K562 (cell line): Measurements from ENCODE around the gene RPRD1B. TPM values are rescaled to one million over a fixed set of nuclear protein-coding genes. Genes with fewer than 3 reads are reported as not detected.

ENCODE experiments used
- BMI1 ChIP-seq: fragments of 150-350 bp; IDR thresholded peaks from 2 replicates; pipeline ENCODE4 v1.6.1; 2014; ENCODE audit warnings: low read length
- CTBP1 ChIP-seq: fragments of 450-650 bp; IDR thresholded peaks from 2 replicates; pipeline ENCODE4 v1.6.1; 2016; ENCODE audit warnings: borderline replicate concordance
- JUND ChIP-seq, 2 experiments: IDR thresholded peaks; 2 replicates in 1 of 2; 3 replicates in 1 of 2; pipeline ENCODE4 v1.6.1; 2011; ENCODE audit warnings: borderline replicate concordance in 2 of 2, low read depth in 2 of 2, low read length in 2 of 2, improper control_type of control experiment in 1 of 2, missing biosample characterization in 1 of 2, missing genetic modification characterization in 1 of 2, missing genetic modification reagents in 1 of 2
- KLF16 ChIP-seq: IDR thresholded peaks from 2 replicates; pipeline ENCODE4 v1.6.1; 2016; ENCODE audit warnings: antibody characterized with exemption
- MAZ ChIP-seq, 2 experiments: fragments of 450-650 bp in 1 of 2; sonication (generic) in 1 of 2; formaldehyde crosslinking; IDR thresholded peaks in 1 of 2; conservative IDR thresholded peaks in 1 of 2; 2 replicates each; pipeline versions ENCODE4 v1.4.0 to v1.5.0; 2020; ENCODE audit warnings: mild to moderate bottlenecking in 1 of 2, missing genetic modification reagents in 1 of 2
- SRF ChIP-seq, 2 experiments: fragments of 250-450, 450-650 bp in 1 of 2; sonication (Bioruptor Pico) in 1 of 2; sonication (generic) in 1 of 2; formaldehyde crosslinking; IDR thresholded peaks; 2 replicates each; pipeline versions ENCODE4 v1.5.0 to v1.5.1; 2020 to 2022; ENCODE audit warnings: mild to moderate bottlenecking in 1 of 2, missing genetic modification reagents in 1 of 2
- ZNF584 ChIP-seq: fragments of 200-800 bp; sonication (Bioruptor generic); IDR thresholded peaks from 2 replicates; pipeline ENCODE4 v1.6.1; 2016; ENCODE audit warnings: low read depth, mild to moderate bottlenecking, missing genetic modification characterization, missing compliant biosample characterization
- polyA plus RNA-seq, 8 experiments: library from polyadenylated mRNA; depleted of rRNA in 4 of 8; stranded (reverse) in 5 of 8; unstranded in 3 of 8; fragments of >200 nt; fragmentation: Nextera tagmentation in 2 of 8; fragmentation: Illumina TruSeq in 1 of 8; extraction: Ambion mirVana in 2 of 8; extraction: Trizol in 1 of 8; gene quantifications; 2 replicates each; pipeline versions ENCODE4 v1.2.1 to v1.2.3, GENCODE V29; 2011 to 2014; ENCODE audit warnings: inconsistent platforms in 1 of 8, missing spikeins in 1 of 8
- total RNA-seq, 7 experiments: library from RNA; depleted of rRNA in 6 of 7; stranded (reverse); fragments of >200 nt in 6 of 7; fragmentation: Illumina TruSeq in 2 of 7; extraction: Trizol in 2 of 7; gene quantifications; 2 replicates each; pipeline versions ENCODE4 v1.2.1 to v1.2.3, GENCODE V29; 2011 to 2021; ENCODE audit warnings: low replicate concordance in 1 of 7
- TF ChIP-seq, protein P1 (sequence below), 3 experiments: IDR thresholded peaks in 2 of 3; conservative IDR thresholded peaks in 1 of 3; 2 replicates each; pipeline ENCODE4 v1.5.1; 2011 to 2012; ENCODE audit warnings: low read length in 3 of 3, mild to moderate bottlenecking in 3 of 3, control low read depth in 2 of 3, improper control_type of control experiment in 1 of 3, inconsistent platforms in 1 of 3, low read depth in 1 of 3, mixed read lengths in 1 of 3, moderate library complexity in 1 of 3; ENCODE audit not compliant: insufficient read depth in 2 of 3
- TF ChIP-seq, protein P2 (sequence below): IDR thresholded peaks from 2 replicates; pipeline ENCODE4 v1.6.1; 2016; ENCODE audit warnings: missing genetic modification characterization, missing compliant biosample characterization
- TF ChIP-seq, protein P3 (sequence below): fragments of 450-650 bp; conservative IDR thresholded peaks from 2 replicates; pipeline ENCODE4 v1.6.1; 2016; ENCODE audit warnings: missing genetic modification characterization, low read depth, mild to moderate bottlenecking, control low read depth, missing compliant biosample characterization
- TF ChIP-seq, protein P4 (sequence below): fragments of 450-650 bp; formaldehyde crosslinking; IDR thresholded peaks from 2 replicates; pipeline ENCODE4 v1.4.0; 2020; ENCODE audit warnings: mild to moderate bottlenecking, moderate library complexity

RPRD1B gene
- total and polyA plus RNA-seq, 9 of the 15 experiments (the other 6 are each of a cell fraction or from before 2014, with no cell fraction given): 5.5 to 43.0 (median 24.4) TPM

DNA sequence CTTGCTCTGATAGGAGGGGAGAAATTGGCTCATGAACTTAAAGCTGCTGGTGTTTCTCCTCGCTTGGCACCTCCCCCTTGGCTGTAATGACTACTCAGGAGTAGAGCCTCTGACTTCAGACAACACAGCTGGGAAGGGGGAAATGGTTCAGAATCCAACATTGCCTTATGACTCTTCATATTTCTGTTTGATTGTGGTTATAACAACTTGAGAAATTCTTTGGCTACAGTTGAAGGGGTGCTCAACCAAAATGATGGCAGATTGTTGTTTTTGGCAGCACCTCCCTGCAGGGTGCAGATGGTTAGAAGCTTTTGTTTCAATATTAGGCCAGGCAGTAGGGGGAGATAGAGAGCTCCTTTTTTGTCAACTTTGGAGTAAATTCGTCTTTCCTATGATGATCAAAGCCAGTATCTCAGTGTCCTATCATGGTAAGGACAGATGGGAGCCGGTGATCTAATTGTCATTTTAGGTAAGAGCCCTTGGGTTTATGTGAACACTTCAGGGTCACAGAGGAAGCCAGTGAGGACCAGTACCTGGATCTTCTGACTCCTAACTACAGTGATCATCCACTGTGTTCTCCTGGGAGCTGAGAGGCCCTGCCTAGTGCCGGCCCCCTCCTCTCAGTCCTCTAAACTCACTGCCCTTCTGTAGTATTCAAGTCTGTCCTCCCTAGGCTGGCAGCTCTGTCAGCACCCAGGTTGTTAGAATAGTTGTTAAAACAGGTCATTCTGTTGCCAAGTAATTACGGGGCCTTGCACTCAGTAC lies 39.9 kb downstream of the RPRD1B start (continued):
- TF ChIP-seq, protein P1, sequence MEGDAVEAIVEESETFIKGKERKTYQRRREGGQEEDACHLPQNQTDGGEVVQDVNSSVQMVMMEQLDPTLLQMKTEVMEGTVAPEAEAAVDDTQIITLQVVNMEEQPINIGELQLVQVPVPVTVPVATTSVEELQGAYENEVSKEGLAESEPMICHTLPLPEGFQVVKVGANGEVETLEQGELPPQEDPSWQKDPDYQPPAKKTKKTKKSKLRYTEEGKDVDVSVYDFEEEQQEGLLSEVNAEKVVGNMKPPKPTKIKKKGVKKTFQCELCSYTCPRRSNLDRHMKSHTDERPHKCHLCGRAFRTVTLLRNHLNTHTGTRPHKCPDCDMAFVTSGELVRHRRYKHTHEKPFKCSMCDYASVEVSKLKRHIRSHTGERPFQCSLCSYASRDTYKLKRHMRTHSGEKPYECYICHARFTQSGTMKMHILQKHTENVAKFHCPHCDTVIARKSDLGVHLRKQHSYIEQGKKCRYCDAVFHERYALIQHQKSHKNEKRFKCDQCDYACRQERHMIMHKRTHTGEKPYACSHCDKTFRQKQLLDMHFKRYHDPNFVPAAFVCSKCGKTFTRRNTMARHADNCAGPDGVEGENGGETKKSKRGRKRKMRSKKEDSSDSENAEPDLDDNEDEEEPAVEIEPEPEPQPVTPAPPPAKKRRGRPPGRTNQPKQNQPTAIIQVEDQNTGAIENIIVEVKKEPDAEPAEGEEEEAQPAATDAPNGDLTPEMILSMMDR (IDR thresholded peaks at IDR 0.05 in 2 of 3, conservative IDR thresholded peaks at IDR 0.05 in 1 of 3; ENCODE audit: insufficient read depth in 2 of 3, low read depth in 1 of 3, low read length in 3 of 3): peak; percentile 77 to 83 (median 83)
- TF ChIP-seq, protein P2, sequence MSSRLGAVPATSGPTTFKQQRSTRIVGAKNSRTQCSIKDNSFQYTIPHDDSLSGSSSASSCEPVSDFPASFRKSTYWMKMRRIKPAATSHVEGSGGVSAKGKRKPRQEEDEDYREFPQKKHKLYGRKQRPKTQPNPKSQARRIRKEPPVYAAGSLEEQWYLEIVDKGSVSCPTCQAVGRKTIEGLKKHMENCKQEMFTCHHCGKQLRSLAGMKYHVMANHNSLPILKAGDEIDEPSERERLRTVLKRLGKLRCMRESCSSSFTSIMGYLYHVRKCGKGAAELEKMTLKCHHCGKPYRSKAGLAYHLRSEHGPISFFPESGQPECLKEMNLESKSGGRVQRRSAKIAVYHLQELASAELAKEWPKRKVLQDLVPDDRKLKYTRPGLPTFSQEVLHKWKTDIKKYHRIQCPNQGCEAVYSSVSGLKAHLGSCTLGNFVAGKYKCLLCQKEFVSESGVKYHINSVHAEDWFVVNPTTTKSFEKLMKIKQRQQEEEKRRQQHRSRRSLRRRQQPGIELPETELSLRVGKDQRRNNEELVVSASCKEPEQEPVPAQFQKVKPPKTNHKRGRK (tag): no peak
- TF ChIP-seq BMI1 (no peak), KLF16 (no peak; the same call in 1 of the 2 replicates), JUND (IDR thresholded peaks at IDR 0.05; ENCODE audit: borderline replicate concordance, low read depth, low read length) (no peak), JUND (tag; IDR thresholded peaks at IDR 0.05; ENCODE audit: borderline replicate concordance, low read depth, low read length) (0 out of 3 replicates have a peak, but pooled peaks have one; percentile 17), CTBP1 (peak; percentile 39; the same call in 1 of the 2 replicates), ZNF584 (CRISPR knock-in tag) (no peak), SRF (CRISPR knock-in tag; IDR thresholded peaks at IDR 0.05) (peak in 1 of 2 experiments; percentile 28; a peak in 1 of 4 replicates), MAZ (CRISPR knock-in tag; conservative IDR thresholded peaks at IDR 0.05 in 1 of 2, IDR thresholded peaks at IDR 0.05 in 1 of 2) (peak in 1 of 2 experiments; percentile 44; a peak in 1 of 4 replicates)
- TF ChIP-seq, protein P3, sequence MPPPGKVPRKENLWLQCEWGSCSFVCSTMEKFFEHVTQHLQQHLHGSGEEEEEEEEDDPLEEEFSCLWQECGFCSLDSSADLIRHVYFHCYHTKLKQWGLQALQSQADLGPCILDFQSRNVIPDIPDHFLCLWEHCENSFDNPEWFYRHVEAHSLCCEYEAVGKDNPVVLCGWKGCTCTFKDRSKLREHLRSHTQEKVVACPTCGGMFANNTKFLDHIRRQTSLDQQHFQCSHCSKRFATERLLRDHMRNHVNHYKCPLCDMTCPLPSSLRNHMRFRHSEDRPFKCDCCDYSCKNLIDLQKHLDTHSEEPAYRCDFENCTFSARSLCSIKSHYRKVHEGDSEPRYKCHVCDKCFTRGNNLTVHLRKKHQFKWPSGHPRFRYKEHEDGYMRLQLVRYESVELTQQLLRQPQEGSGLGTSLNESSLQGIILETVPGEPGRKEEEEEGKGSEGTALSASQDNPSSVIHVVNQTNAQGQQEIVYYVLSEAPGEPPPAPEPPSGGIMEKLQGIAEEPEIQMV (tag): no peak
- TF ChIP-seq, protein P4, sequence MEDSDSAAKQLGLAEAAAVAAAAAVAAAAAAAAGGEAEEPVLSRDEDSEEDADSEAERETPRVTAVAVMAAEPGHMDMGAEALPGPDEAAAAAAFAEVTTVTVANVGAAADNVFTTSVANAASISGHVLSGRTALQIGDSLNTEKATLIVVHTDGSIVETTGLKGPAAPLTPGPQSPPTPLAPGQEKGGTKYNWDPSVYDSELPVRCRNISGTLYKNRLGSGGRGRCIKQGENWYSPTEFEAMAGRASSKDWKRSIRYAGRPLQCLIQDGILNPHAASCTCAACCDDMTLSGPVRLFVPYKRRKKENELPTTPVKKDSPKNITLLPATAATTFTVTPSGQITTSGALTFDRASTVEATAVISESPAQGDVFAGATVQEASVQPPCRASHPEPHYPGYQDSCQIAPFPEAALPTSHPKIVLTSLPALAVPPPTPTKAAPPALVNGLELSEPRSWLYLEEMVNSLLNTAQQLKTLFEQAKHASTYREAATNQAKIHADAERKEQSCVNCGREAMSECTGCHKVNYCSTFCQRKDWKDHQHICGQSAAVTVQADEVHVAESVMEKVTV (CRISPR knock-in tag): peak; percentile 48; the same call in 1 of the 2 replicates
